K562 (cell line): ENCODE data around the gene CDH12. TPM values are rescaled to one million over a fixed set of nuclear protein-coding genes. Genes with fewer than 3 reads are reported as not detected.

Experiments
- ATAC-seq: fragments of 200-7000 bp; cut with Tn5 transposase; 3 replicates; pipeline ENCODE4 v1.9.1; 2020; ENCODE audit warnings: moderate library complexity
- BruUV-seq: library from RNA; stranded (reverse); fragments of 400-500 nt; replicated peaks from 2 replicates; lab custom pipeline; 2021; lab: Mats Ljungman, UMichigan
- CTCF ChIA-PET: fragments of 300-600 bp; formaldehyde crosslinking; extraction: SDS; loops from one replicate; lab custom pipeline; 2021; ENCODE audit warnings: low intra/inter-chr PET ratio; lab: Yijun Ruan, JAX
- POLR2A ChIA-PET: fragments of 300-600, 350-650 bp; sonication (Branson Sonifier 250); formaldehyde crosslinking; extraction: SDS; loops from one replicate; lab custom pipeline; 2021; ENCODE audit warnings: antibody characterized with exemption, inconsistent platforms; lab: Yijun Ruan, JAX
- DNase-seq, 4 experiments: peaks; one replicate each; pipeline versions ENCODE4 v3.0.0 to v3.0.0-alpha.2; 2011 to 2018; ENCODE audit warnings: low spot score in 3 of 4, mixed read lengths in 3 of 4; ENCODE audit errors: extremely low read depth in 1 of 4
- FAIRE-seq: peaks from 2 replicates; lab custom pipeline; 2011; peaks lifted over from hg19 to GRCh38; lab: Jason Lieb, UNC
- H2AFZ ChIP-seq: 2 replicates; pipeline ENCODE4 v1.6.0; 2011; ENCODE audit warnings: low read depth, low read length, control low read depth, inconsistent platforms
- H3K27ac ChIP-seq: fragments of 200-600 bp; 3 replicates; pipeline ENCODE4 v1.8.0; 2011; ENCODE audit warnings: low read depth, mild to moderate bottlenecking, control low read depth, inconsistent platforms, low read length, moderate library complexity, mixed read lengths; ENCODE audit errors: extremely low read depth
- H3K27me3 ChIP-seq, 2 experiments: fragments of 300-600 bp in 1 of 2; 2 replicates in 1 of 2; 3 replicates in 1 of 2; pipeline versions ENCODE4 v1.6.0 to v1.8.0; 2011; ENCODE audit warnings: inconsistent platforms in 2 of 2, low read length in 2 of 2, mild to moderate bottlenecking in 1 of 2, mixed read lengths in 1 of 2, moderate library complexity in 1 of 2; ENCODE audit not compliant: control insufficient read depth in 2 of 2, insufficient read depth in 2 of 2
- H3K36me3 ChIP-seq: fragments of 300-600 bp; 3 replicates; pipeline ENCODE4 v1.8.0; 2011; ENCODE audit warnings: mild to moderate bottlenecking, low read length, inconsistent platforms; ENCODE audit not compliant: control insufficient read depth, insufficient read depth
- H3K4me1 ChIP-seq, 2 experiments: fragments of 200-600 bp in 1 of 2; replicated peaks in 1 of 2; 2 replicates in 1 of 2; 3 replicates in 1 of 2; pipeline versions ENCODE4 v1.5.1 to v1.8.0; 2011; ENCODE audit warnings: inconsistent platforms in 2 of 2, low read length in 2 of 2, mild to moderate bottlenecking in 1 of 2, mixed read lengths in 1 of 2, moderate library complexity in 1 of 2; ENCODE audit not compliant: control insufficient read depth in 2 of 2, insufficient read depth in 2 of 2
- H3K4me2 ChIP-seq: 2 replicates; pipeline ENCODE4 v1.6.1; 2011; ENCODE audit warnings: low read length, control low read depth, inconsistent platforms, mixed read lengths; ENCODE audit not compliant: insufficient read depth
- H3K4me3 ChIP-seq: fragments of 200-600 bp; sonication (generic), shearing (Covaris generic); 2 replicates; pipeline ENCODE4 v1.5.1; 2016; ENCODE audit warnings: control low read depth, inconsistent platforms
- H3K79me2 ChIP-seq: fragments of 200-600 bp; 3 replicates; pipeline ENCODE4 v1.8.0; 2011; ENCODE audit warnings: low read length, inconsistent platforms; ENCODE audit not compliant: control insufficient read depth, insufficient read depth
- H3K9ac ChIP-seq, 2 experiments: 2 replicates each; pipeline versions ENCODE4 v1.6.0 to v1.6.1; 2011; ENCODE audit warnings: low read depth in 2 of 2, low read length in 2 of 2, control low read depth in 1 of 2, inconsistent platforms in 1 of 2, mild to moderate bottlenecking in 1 of 2, mixed read lengths in 1 of 2; ENCODE audit not compliant: insufficient read depth in 1 of 2
- H3K9me1 ChIP-seq: one replicate; pipeline ENCODE4 v1.6.0; 2011; ENCODE audit warnings: inconsistent platforms, mild to moderate bottlenecking, low read length, moderate library complexity; ENCODE audit not compliant: control insufficient read depth, insufficient read depth
- H3K9me3 ChIP-seq: replicated peaks from 2 replicates; pipeline ENCODE4 v1.5.1; 2011; ENCODE audit warnings: low read depth, low read length, inconsistent platforms; ENCODE audit not compliant: control insufficient read depth, insufficient read depth
- H4K20me1 ChIP-seq: replicated peaks from 2 replicates; pipeline ENCODE4 v1.6.1; 2011; ENCODE audit warnings: low read length, inconsistent platforms, mixed read lengths; ENCODE audit not compliant: control insufficient read depth, insufficient read depth
- CSDE1 ChIP-seq, 2 experiments: fragments of 450-650 bp; IDR thresholded peaks; 2 replicates each; pipeline ENCODE4 v1.6.1; 2016; ENCODE audit warnings: mild to moderate bottlenecking in 1 of 2
- E2F6 ChIP-seq, 2 experiments: IDR thresholded peaks; 2 replicates each; pipeline ENCODE4 v1.6.1; 2011; ENCODE audit warnings: borderline replicate concordance in 1 of 2, control low read depth in 1 of 2, low read depth in 1 of 2, low read length in 1 of 2, mild to moderate bottlenecking in 1 of 2, mixed read lengths in 1 of 2, moderate library complexity in 1 of 2; ENCODE audit not compliant: insufficient read depth in 1 of 2, insufficient read length in 1 of 2, poor library complexity in 1 of 2, severe bottlenecking in 1 of 2; ENCODE audit errors: extremely low read depth in 1 of 2
- E2F8 ChIP-seq: fragments of 450-650 bp; IDR thresholded peaks from 2 replicates; pipeline ENCODE4 v1.7.1; 2018; ENCODE audit warnings: mild to moderate bottlenecking, low read depth; ENCODE audit not compliant: partially characterized antibody
- EGR1 ChIP-seq: fragments of 450-650 bp; conservative IDR thresholded peaks from 2 replicates; pipeline ENCODE4 v1.6.1; 2017; ENCODE audit warnings: mild to moderate bottlenecking
- ELF2 ChIP-seq: fragments of 250-450 bp; sonication (Bioruptor Pico); IDR thresholded peaks from 2 replicates; pipeline ENCODE4 v1.5.0; 2021; ENCODE audit warnings: mild to moderate bottlenecking
- GATAD2A ChIP-seq: fragments of 450-650 bp; IDR thresholded peaks from 2 replicates; pipeline ENCODE4 v1.6.1; 2017
- HMG20A ChIP-seq: fragments of 450-650 bp; formaldehyde crosslinking; conservative IDR thresholded peaks from 2 replicates; pipeline ENCODE4 v1.4.0; 2020; ENCODE audit warnings: mild to moderate bottlenecking, mixed read lengths
- MTF1 ChIP-seq: fragments of 250-450 bp; sonication (Bioruptor Pico); IDR thresholded peaks from 2 replicates; pipeline ENCODE4 v1.9.0; 2021; ENCODE audit warnings: moderate library complexity, mild to moderate bottlenecking, inconsistent platforms, borderline replicate concordance
- PCBP2 ChIP-seq: fragments of 200-400 bp; formaldehyde crosslinking; IDR thresholded peaks from 2 replicates; pipeline ENCODE4 v1.6.1; 2018; ENCODE audit warnings: low read length, low read depth, mild to moderate bottlenecking, moderate library complexity; ENCODE audit not compliant: poor library complexity, severe bottlenecking
- PHTF2 ChIP-seq: fragments of 250-450 bp; sonication (Bioruptor Pico); IDR thresholded peaks from 2 replicates; pipeline ENCODE4 v1.5.0; 2021; ENCODE audit warnings: mild to moderate bottlenecking
- SREBF2 ChIP-seq: sonication (generic); formaldehyde crosslinking; IDR thresholded peaks from 2 replicates; pipeline ENCODE4 v1.4.0; 2020; ENCODE audit warnings: mild to moderate bottlenecking, missing genetic modification reagents
- TEAD4 ChIP-seq, 2 experiments: sonication (generic) in 1 of 2; formaldehyde crosslinking in 1 of 2; IDR thresholded peaks; 2 replicates each; pipeline versions ENCODE4 v1.6.1 to v1.8.0; 2012 to 2022; ENCODE audit warnings: borderline replicate concordance in 1 of 2, inconsistent platforms in 1 of 2, low read length in 1 of 2, mild to moderate bottlenecking in 1 of 2, missing genetic modification reagents in 1 of 2
- TSC22D4 ChIP-seq: fragments of 450-650 bp; IDR thresholded peaks from 2 replicates; pipeline ENCODE4 v1.6.1; 2016; ENCODE audit warnings: missing genetic modification characterization, missing biosample characterization, control low read depth
- ZNF133 ChIP-seq: fragments of 250-450 bp; sonication (Bioruptor Pico); IDR thresholded peaks from 2 replicates; pipeline ENCODE4 v1.4.0; 2020; ENCODE audit warnings: mild to moderate bottlenecking
- ZNF76 ChIP-seq: fragments of 250-450 bp; sonication (Bioruptor Pico); IDR thresholded peaks from 2 replicates; pipeline ENCODE4 v1.4.0; 2020; ENCODE audit warnings: mild to moderate bottlenecking, moderate library complexity, borderline replicate concordance
- ZNF766 ChIP-seq: fragments of 200-800 bp; sonication (Bioruptor generic); conservative IDR thresholded peaks from 2 replicates; pipeline ENCODE4 v1.6.1; 2016; ENCODE audit warnings: missing genetic modification characterization, missing compliant biosample characterization
- WGBS: fragments of 100-300 bp; shearing (Covaris generic); methylation state at CpG from one replicate; pipeline ENCODE4 v1.1.6; 2016; ENCODE audit warnings: low coverage, mixed read lengths; ENCODE audit not compliant: insufficient coverage; ENCODE audit errors: missing lambda C conversion rate; 5-methylcytosine and 5-hydroxymethylcytosine counted together
- in situ Hi-C: fragments of 300-500 bp; cut with MboI; formaldehyde crosslinking; loops from 4 replicates; pipeline ENCODE4 v1.15.0; 2018; ENCODE audit warnings: inconsistent platforms, mixed read lengths
- intact Hi-C: fragments of 100-400 bp; cut with micrococcal nuclease; formaldehyde crosslinking; loops from 2 replicates; pipeline ENCODE4 v1.14.2; 2022
- polyA plus RNA-seq, 8 experiments: library from polyadenylated mRNA; depleted of rRNA in 4 of 8; stranded (reverse) in 5 of 8; unstranded in 3 of 8; fragments of >200 nt; fragmentation: Nextera tagmentation in 2 of 8; fragmentation: Illumina TruSeq in 1 of 8; extraction: Ambion mirVana in 2 of 8; extraction: Trizol in 1 of 8; gene quantifications; 2 replicates each; pipeline versions ENCODE4 v1.2.1 to v1.2.3, GENCODE V29; 2011 to 2014; ENCODE audit warnings: inconsistent platforms in 1 of 8, missing spikeins in 1 of 8
- total RNA-seq, 7 experiments: library from RNA; depleted of rRNA in 6 of 7; stranded (reverse); fragments of >200 nt in 6 of 7; fragmentation: Illumina TruSeq in 2 of 7; extraction: Trizol in 2 of 7; gene quantifications; 2 replicates each; pipeline versions ENCODE4 v1.2.1 to v1.2.3, GENCODE V29; 2011 to 2021; ENCODE audit warnings: low replicate concordance in 1 of 7

CDH12 gene
- total and polyA plus RNA-seq, 9 of the 15 experiments (the other 6 are each of a cell fraction or from before 2014, with no cell fraction given), result 0.03 to 1.7 (median 0.37) TPM

GRCh38 chr5:22665801-22666200 lies 187.3 kb downstream of the CDH12 start (continued):
- no peak for TF ChIP-seq EGR1
- TF ChIP-seq, all 486 proteins: peak for 0

GRCh38 chr5:22663134-22663533 lies 190.0 kb downstream of the CDH12 start:
- no peak overlapping the region for H2AFZ ChIP-seq
- H3K4me3 ChIP-seq, result no peak overlapping the region
- ATAC-seq, result no peak
- CTCF ChIA-PET, result no interaction called here
- FAIRE-seq, result no peak
- no peaks in the 10 kb centered on the region for H3K4me1 ChIP-seq
- H3K79me2 ChIP-seq, result no peaks in the 10 kb centered on the region
- in situ Hi-C loops, result no loop called here
- no peaks in the 10 kb centered on the region for H3K9me1 ChIP-seq
- H3K9ac ChIP-seq, result no peak overlapping the region
- intact Hi-C loops, result no loop called here
- no peaks in the 10 kb centered on the region for H4K20me1 ChIP-seq
- no TSS peak for BruUV-seq
- H3K4me2 ChIP-seq, result no peak overlapping the region
- POLR2A ChIA-PET, result no interaction called here
- no peak for DNase-seq
- H3K36me3 ChIP-seq, result no peaks in the 10 kb centered on the region
- WGBS, result 3% methylated on average over 2 of the region's 2 CpGs
- no peak overlapping the region for H3K27ac ChIP-seq
- no peaks in the 10 kb centered on the region for H3K9me3 ChIP-seq
- no peaks in the 10 kb centered on the region for H3K27me3 ChIP-seq
- TF ChIP-seq ZNF766 (no peak), ELF2 (CRISPR knock-in tag) (no peak), E2F6 (IDR thresholded peaks at IDR 0.05; ENCODE audit: borderline replicate concordance in 1 of 2, extremely low read depth in 1 of 2, insufficient read depth in 1 of 2, insufficient read length in 1 of 2, low read depth in 1 of 2, low read length in 1 of 2, poor library complexity in 1 of 2, severe bottlenecking in 1 of 2) (no peak), TEAD4 (IDR thresholded peaks at IDR 0.05; ENCODE audit: low read length) (no peak), TEAD4 (CRISPR knock-in tag; IDR thresholded peaks at IDR 0.05; ENCODE audit: borderline replicate concordance) (no peak), GATAD2A (no peak), PCBP2 (no peak), ZNF133 (no peak), E2F8 (no peak), SREBF2 (CRISPR knock-in tag) (no peak), CSDE1 (IDR thresholded peaks at IDR 0.05) (no peak), TSC22D4 (no peak), ZNF76 (CRISPR knock-in tag) (no peak), PHTF2 (no peak), HMG20A (CRISPR knock-in tag) (no peak), MTF1 (CRISPR knock-in tag) (no peak)
